GM12892 (cell line): Measurements from ENCODE around the gene CDC7.
A peak's percentile ranks its signal among the peaks of the same experiment; 100 is the strongest.

Experiments used
- DNase-seq: peaks from one replicate; pipeline ENCODE4 v3.0.0; 2011; ENCODE audit not compliant: insufficient read length
- FAIRE-seq: peaks from 2 replicates; lab custom pipeline; 2011; peaks lifted over from hg19 to GRCh38; lab: Jason Lieb, UNC
- POLR2A ChIP-seq: IDR thresholded peaks from 2 replicates; pipeline ENCODE4 v1.6.1; 2011; ENCODE audit warnings: low read depth, low read length, control low read depth
- POLR2AphosphoS5 ChIP-seq: IDR thresholded peaks from 2 replicates; pipeline ENCODE4 v1.6.1; 2011; ENCODE audit warnings: low read depth, low read length, control low read depth
- TAF1 ChIP-seq: IDR thresholded peaks from 2 replicates; pipeline ENCODE4 v1.6.1; 2011; ENCODE audit warnings: low read depth, mild to moderate bottlenecking, control low read depth, low read length, borderline replicate concordance

CDC7 gene

GRCh38 chr1:91537987-91538304, 37.3 kb downstream of the CDC7 start:
- TF ChIP-seq TAF1 = no peak
- no peak for TF ChIP-seq POLR2A
- TF ChIP-seq POLR2AphosphoS5 = no peak
- DNase-seq (no peak), FAIRE-seq (no peak)

DNA sequence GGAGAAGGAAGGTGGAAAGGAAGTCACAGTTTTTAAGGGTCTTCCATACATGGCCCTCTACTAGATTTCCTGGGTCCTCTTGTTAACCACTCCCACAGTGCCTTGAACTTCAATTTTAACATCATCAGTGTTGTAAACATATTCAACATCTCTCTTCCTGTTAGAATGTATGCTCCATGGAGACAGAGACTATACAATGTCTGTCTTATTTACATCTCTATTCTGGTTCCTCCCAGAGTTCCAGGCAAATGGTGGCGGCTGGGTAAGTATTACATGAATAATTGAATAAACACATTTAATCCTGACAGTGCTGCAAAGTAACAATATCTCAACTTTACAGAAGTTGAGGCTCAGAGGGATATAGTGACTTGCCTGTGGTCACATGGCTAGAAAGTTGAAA, 40.3 kb downstream of the CDC7 start:
- FAIRE-seq = no peak
- no peak for DNase-seq
- no peak for TF ChIP-seq TAF1
- TF ChIP-seq POLR2AphosphoS5 = no peak
- TF ChIP-seq POLR2A = no peak

- no peak for DNase-seq
- no peak for FAIRE-seq
- no peak for TF ChIP-seq POLR2A
- no peak for TF ChIP-seq POLR2AphosphoS5
- TF ChIP-seq TAF1 = no peak
Observed at GRCh38 chr1:91541918-91542533, 41.4 kb downstream of the CDC7 start.

DNA sequence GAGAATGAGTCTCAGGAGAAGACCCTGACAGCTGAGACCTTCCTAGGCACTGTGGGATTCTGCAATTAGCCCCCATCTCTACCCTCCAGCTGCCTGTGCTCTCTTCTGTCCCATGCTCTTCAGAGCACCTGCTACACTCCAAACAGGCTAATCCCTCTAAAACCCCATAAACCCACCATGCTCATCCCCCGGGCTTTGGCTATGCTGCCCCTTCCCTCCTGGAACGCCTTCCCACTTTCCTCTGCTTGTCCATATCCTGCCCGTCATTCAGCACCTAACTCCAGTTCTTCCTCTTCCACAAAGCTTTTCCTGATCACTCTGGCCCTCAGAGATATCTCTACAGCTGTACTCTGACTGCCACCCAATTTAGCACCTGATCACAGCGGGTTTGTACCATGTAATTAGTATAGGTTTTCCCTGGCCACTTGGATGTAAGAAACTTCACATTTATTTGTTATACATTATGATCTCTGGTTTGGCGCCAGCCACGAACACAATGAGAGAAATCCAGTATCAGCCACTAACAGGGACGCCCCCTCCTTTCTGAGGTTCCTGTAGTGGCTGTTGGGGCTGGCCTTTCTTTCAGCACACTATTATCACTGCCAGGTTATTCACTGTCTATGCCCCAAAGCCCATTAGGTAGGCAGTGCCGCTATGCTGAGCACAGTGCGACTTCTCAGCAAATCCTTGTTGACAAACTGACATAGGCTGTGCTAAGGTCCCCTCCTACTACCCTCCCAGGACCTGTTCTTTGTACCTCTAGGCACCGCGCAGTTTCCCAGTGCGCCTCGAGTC, 45.1 kb downstream of the CDC7 start:
- DNase-seq (no peak), FAIRE-seq (no peak)
- TF ChIP-seq POLR2A (no peak), POLR2AphosphoS5 (no peak), TAF1 (no peak)

DNA sequence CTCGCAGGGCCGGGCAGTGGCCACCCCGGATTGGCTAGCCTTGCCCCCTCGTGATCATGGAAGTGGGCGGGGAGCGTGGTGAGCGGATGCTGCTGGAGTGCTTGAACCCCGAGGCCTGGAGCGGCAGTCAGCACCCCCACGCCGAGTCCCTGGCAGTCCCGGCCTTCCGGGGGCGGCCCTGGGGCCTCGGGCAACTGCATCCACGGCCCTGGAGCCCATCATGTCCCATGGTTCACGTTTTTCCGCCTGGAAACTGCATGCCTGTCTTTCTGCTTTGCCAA, 45.6 kb downstream of the CDC7 start:
- TF ChIP-seq POLR2A (no peak), TAF1 (no peak), POLR2AphosphoS5 (no peak)
- DNase-seq = no peak
- no peak for FAIRE-seq

GRCh38 chr1:91546876-91547275, 46.2 kb downstream of the CDC7 start:
- DNase-seq (no peak), FAIRE-seq (no peak)
- TF ChIP-seq TAF1 (no peak), POLR2A (no peak), POLR2AphosphoS5 (no peak)

DNA sequence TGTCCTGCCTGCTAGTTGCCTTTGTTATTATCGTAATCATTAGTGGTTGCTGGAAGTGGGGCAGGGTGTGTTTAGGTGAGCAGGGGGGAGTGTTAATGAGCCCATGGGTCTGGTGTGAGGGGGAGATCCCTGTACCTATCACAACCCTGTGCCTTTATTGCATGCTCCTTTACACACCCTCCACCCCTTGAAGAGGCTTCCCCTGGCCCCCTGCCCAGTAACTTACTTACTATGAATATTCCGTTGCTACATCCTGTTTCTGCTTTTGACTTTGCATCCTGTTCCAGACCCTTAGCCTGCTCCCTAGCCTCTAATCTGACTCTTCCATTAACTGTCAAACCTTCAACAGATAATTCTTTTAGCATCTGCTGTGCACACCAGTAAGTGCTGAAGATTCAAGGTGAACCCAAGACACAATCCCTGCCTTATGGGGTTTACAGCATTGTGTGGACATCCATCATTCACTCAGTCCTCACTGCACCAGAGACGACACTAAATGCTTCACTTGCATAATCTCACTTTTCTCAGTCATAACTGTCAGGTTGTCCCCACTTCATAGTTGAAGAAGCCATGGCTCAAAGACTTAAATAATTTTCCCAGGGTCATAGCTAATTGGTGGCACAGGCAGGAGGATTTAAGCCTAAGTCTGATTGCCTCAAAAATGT, 47.9 kb downstream of the CDC7 start:
- no peak for FAIRE-seq
- TF ChIP-seq TAF1 (no peak), POLR2A (no peak), POLR2AphosphoS5 (no peak)
- no peak for DNase-seq

DNA sequence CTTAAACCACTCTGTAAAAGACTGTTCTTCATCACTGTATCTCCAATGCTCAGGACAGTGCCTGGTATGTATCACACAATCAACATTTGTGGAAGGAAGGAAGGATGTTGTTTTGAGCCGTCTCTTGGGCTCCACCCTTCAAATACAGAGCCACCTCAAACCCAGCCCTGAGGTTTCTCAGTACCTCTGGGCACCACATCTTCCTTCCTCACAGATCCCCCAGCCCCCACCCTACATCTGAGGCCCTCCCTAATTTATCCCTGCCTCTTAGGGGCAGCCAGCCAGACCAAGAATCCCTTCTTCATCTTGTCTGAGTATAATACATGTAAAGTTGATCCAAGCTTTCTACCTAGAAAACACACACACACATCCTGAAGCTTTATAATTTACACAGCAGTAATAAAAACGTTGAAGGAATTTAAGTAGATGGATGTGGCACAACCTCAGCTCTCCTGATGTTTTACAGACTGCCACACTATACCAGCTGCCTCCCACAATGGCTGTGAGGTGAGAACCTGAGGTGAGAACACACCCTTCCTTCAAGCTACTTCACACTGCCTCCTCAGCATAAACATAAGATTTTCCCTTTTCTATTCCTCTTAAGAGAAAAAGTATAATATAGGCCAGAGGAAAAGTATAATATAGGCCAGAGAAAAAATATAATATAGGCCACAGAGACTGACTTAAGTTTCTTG, 48.5 kb downstream of the CDC7 start:
- peak; percentile 73 for FAIRE-seq
- TF ChIP-seq TAF1 (no peak), POLR2AphosphoS5 (no peak), POLR2A (no peak)
- DNase-seq = no peak

DNA sequence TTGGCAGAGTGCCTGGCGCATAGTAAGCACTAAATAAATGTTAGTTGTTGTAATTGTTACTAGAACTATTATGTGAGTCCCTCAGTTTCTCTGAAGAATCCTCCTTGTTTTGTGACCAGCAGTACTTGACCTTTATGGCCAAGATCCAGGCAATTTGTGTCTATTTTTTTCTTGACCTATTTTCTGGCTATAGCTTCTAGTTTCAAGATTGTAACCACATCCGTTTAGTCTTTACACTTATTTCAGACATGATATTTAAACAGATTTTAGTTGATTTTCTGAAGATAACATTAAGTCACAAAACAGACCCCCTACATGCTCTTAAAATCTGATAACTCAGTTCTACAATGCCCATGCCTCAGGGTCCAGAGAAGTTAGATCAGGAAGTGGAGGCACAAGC, 50.3 kb downstream of the CDC7 start:
- no peak for TF ChIP-seq TAF1
- no peak for TF ChIP-seq POLR2AphosphoS5
- no peak for TF ChIP-seq POLR2A
- FAIRE-seq = no peak
- DNase-seq = no peak

DNA sequence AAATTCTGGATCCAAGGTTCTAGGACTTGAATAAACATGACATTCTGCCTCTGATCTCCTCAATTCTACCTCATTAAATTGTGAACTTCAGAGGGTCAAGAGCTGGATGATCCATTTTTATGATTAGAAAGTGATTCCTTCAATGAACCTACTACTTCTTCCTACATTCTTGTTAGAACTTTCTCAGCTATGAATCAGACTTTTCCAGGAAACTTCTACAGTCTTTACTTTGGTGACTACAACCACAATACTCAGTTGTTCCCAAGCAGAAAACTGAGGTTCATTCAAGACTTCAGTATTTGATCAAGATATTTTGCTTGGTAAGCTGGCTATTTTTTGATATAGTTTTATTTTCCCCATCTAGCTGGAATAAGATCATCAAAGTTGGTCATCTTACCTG, 51.4 kb downstream of the CDC7 start:
- DNase-seq (no peak), FAIRE-seq (no peak)
- TF ChIP-seq TAF1 = no peak
- no peak for TF ChIP-seq POLR2AphosphoS5
- no peak for TF ChIP-seq POLR2A

DNA sequence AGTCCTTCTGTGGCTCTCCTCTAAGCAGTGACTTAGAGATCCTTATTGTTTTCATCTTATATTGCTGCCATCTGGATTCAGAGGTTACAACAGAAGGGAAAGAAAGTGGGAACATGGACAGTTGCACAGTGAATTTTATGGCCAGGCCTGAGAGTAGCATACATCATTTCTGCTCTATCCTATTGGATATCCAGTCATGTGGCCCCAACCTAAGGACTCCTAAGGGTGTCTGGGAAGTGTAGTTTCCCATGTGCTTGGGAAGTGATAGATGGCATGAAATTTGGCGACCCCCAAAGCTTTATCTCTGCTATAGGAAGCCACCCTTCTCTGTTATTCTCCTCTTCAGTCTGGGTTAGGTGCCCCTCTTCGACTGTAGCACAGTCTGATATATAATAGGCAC, 51.9 kb downstream of the CDC7 start:
- DNase-seq (no peak), FAIRE-seq (no peak)
- TF ChIP-seq POLR2A = no peak
- TF ChIP-seq TAF1 = no peak

- TF ChIP-seq TAF1 (no peak), POLR2A (no peak), POLR2AphosphoS5 (no peak)
- no peak for DNase-seq
- no peak for FAIRE-seq
Observed at GRCh38 chr1:91553177-91553591, 52.5 kb downstream of the CDC7 start.
